ENCODE measurements around the gene OSBPL6.

The OSBPL6 gene

GRCh38 chr2:178199334-178199733 lies 5.0 kb downstream of the OSBPL6 start:
- no peak for DNase-seq

DNA sequence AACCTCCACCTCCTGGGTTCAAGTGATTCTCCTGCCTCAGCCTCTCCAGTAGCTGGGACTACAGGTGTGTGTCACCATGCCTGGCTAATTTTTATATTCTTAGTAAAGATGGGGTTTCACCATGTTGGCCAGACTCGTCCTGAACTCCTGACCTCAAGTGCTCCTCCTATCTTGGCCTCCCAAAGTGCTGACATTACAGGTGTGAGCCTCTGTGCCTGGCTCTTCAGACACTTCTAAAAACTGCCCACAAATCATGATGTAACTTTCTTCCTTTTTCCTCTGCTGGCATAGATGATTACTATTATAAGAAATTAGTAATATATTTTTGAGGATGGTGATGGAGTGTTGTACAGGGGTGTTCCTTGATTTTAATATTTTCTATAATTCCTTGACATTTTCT lies 6.0 kb downstream of the OSBPL6 start:
- DNase-seq: no peak

DNA sequence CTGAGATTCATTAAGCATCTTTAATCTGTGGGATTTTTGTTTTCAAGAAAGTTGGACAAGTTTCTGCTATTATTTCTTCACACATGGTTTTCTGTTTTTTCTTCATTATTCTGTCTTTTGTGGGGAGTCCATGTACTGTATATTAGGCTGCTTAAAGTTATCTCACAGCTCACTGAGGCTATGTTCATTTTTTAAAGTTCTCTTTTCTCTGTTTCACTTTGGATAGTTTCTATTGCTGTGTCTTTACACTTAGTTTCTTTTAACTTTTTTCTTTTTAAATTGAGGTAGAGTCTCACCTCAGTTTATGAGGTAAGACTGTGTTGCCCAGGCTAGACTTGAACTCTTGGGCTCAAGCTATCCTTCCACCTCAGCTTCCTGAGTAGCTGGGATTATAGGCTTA lies 8.6 kb downstream of the OSBPL6 start:
- DNase-seq: no peak

DNA sequence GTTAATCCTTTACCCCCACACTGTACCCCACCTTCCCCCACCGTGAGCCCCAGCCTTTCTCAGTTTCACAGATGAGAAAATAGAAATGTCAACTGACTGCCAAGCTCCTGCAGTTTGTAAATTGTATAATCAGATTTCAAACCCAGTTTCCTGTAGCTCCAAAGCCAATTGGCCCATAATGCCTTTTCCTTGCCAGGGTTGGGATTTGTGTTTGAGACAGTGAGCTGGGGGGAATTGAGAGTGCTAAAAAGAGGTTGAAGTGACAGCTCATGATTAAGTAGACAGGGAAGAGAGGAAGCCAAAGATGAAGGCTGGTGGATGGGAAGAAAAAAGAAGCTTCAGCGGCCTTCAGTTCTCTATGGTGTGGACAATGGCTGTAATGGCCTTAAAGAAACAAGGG lies 10.7 kb downstream of the OSBPL6 start:
- DNase-seq: no peak

DNA sequence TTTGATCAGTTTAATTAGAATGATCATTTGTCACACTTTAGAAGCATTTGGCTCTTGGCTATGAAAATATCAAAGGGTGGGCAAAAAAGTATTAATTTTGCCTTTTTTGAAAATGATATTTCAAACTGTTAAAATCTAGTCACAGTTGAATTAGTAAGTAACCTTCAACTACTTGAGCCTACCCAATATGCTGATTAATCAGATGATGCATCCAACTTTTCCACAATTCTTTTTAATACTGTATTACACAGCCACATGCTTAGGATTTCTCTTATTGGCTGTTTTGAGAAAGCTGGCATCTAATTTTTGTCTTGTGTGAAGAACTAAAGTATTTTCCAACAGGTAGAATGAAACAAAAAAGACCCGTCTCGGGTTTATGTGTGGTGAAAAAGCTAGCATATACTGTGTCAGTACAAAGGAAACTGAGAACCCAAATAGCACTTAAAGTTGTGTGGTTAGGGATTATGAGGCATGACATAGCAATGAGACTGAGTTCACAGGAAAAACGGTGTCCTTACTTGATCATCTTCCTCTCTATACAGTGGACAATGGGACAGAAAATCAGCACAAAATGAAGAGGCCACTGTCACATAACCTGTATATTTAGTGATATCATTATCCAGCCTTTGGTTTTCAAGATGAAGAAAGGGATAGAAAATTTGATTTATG lies 11.7 kb downstream of the OSBPL6 start:
- no peak for DNase-seq

GRCh38 chr2:178208336-178208735 lies 14.0 kb downstream of the OSBPL6 start:
- DNase-seq: no peak

GRCh38 chr2:178208817-178209216 lies 14.5 kb downstream of the OSBPL6 start:
- DNase-seq: no peak

DNA sequence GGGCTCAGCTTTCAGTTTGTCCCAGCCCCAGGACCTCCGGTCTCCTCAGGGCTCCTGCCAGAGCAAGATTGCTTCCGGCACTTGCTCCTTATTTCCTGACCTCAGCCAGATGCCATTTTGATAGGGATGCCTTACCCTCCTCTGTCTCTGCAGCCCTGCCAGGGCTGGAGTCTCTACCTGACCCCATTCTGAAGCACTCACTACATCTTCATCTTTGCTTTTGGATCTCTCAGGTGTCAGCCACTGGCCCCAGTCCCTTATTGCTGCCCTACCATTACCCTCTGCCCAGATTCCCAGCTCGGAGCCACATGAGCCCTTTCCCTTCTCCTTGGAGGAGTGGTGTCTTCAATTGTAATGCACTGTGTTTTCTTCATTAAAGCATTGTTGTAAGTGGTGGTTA lies 17.1 kb downstream of the OSBPL6 start:
- DNase-seq: no peak

- DNase-seq: no peak
These were observed 17.6 kb downstream of the OSBPL6 start for GRCh38 chr2:178211943-178212342.

DNA sequence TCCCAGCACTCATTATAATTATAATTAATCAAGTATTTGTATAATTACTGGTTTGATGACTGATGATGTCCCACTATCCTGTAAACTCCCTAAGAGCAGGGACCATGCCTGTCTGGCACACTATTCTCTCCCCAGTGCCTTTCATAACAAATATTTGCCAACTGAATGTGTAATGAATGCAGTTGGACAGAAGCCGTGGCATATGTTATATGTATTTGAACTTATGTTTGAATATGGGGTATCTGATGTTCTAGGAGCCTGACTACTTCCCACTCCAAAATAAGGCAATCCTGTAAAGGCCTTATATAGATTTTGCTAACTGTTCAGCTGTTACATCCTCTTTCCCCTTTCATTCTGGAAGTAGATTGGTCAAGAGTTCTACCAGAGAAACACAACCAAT lies 19.7 kb downstream of the OSBPL6 start:
- DNase-seq: no peak

DNA sequence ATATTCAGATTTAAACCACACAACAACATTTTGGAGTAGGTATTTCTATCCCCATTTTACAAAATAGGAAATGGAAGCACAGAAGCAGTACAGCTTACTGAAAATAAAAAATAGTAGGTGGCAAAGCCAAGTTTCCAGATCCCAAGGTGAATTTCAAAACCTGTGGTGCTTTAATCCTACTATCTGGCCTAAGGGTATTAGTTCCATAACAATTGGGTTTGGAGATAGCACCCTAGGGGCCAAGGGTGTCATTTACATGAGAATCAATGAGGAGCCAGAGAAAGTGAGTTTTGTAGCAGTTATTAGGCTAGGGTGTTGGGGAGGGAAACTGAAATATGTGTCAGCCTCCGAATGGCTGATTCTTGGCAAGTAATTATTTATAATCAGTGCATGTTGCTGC lies 24.9 kb downstream of the OSBPL6 start:
- DNase-seq: no peak

DNA sequence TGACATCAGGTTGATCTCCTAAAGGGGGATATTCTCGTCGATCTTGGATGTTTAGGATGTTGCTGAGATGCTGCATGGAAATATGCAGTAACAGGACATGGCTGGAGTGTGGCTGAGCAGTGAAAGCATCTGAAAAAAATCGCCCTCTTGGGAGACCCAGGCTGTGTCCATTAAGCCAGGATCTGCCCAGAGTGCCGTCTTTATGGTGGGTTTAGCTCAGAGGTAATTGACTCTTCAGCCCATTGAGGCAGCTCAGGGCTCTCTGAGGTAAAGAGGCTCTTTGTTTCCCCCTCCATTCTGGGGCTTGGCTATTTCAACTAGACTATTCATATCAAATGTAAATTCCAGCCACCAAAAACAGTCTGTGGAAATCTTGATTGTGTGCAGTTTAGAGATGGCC lies 26.5 kb downstream of the OSBPL6 start:
- no peak for DNase-seq

DNA sequence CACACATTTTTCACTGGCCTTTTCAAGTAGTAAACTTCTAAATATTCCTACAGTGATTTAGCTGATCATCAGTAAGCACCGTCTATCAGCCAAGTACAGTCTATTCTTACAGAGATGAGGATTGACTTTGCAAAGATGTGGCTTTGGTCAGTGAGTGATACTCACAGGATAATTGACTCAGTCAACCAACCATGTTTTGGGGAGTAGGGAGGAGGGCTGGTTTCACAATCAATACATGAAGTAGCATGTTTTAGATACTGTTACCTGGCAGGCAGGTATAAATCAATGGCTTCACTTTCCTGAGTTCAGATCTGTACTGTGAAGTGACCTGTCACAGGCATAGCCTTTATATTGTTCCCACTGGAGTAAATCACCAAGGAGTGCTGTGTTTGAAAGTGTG lies 27.2 kb downstream of the OSBPL6 start:
- DNase-seq: no peak

DNA sequence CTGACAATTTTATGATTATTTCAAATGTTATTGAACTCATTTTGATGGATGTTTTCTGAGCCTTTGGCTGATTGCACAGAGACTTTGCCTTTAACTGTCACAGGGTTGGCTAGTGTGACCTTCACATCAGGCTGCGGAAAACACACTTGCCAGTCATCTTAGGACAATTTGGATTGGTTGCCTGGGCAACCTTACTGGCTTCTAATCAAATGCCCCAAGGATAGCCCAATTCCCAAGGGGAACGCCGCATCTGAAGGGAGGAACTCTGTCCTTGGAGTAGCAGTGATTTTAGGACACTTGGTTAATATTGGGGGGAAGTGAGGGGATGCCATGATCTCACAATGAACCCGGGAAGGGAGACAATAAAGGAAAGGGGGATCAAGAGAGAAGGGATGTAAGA lies 29.5 kb downstream of the OSBPL6 start:
- no peak for DNase-seq

DNA sequence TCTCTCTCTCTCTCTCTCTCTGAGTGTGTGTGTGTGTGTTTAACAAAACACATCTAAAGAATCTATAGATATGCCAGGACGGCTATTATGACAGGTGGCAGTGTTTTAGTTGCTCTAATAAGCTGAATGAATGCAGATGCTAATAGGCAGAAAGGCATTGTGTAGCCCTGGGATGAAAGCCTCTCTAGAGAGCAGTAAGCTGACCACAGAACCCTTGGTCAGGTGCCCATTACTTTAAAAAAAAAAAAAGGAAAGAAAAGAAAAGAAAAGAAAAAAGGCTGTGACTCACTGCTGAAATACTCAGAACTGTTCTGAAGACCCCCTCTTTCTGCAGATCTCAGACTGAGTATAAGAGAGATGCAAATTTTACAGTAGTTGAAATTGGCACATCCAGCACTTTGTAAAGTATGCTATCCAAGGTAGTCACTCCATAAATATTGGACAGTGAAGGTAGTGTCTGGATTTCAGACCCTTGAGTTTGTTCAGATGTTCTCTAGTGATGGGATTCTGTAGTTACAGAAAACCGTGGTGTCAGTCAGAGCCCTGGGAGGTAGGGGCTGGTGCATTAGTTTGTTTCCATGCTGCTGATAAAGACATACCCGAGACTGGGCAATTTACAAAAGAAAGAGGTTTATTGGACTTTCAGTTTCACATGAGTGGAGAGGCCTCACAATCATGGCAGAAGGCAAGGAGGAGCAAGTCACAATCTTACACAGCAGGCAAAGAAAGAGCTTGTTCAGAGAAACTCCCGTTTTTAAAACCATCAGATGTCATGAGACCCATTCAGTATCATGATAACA lies 30.9 kb downstream of the OSBPL6 start:
- DNase-seq: no peak

GRCh38 chr2:178227187-178227586 lies 32.9 kb downstream of the OSBPL6 start:
- no peak for DNase-seq

- no peak for DNase-seq
These were observed 35.6 kb downstream of the OSBPL6 start for GRCh38 chr2:178229927-178230326.

- no peak for DNase-seq
These were observed 36.1 kb downstream of the OSBPL6 start for GRCh38 chr2:178230396-178230795.

DNA sequence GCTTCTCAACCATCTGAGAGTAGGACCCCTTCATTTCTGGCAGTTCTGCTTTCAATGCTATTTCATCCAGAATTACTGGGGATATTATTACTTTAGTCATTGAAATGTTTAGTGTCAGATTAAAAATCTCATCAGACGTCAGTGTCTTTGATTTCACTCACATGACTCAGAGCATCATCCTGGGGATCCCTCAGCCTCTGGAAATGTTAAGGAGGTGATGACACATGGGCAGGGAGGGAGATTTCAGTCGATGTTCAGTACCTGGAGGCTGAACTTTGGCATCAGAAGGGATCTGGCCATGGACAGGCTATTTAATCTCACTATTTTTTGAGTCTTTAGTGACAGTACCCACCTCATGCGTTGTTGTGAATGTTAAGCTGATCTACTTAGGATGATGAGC lies 39.1 kb downstream of the OSBPL6 start:
- no peak for DNase-seq

DNA sequence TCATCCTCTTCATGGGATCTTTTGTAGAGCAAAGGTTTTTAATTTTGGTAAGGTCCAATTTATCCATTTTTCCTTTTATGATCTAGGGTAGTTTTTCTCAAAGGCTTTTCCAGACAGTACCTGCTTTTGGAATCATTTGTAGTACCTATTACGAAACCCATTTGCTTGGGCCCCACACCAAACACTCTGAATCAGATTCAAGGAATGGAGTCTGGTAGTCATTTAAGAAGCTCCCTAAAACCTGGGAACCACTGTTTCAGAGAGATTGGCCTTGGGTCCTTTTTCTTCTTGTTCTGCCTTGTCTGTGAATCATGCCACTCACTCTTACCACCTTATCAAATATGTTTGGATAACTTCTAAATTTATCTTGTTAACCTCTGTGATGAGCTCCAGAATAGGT lies 40.3 kb downstream of the OSBPL6 start:
- DNase-seq: no peak

DNA sequence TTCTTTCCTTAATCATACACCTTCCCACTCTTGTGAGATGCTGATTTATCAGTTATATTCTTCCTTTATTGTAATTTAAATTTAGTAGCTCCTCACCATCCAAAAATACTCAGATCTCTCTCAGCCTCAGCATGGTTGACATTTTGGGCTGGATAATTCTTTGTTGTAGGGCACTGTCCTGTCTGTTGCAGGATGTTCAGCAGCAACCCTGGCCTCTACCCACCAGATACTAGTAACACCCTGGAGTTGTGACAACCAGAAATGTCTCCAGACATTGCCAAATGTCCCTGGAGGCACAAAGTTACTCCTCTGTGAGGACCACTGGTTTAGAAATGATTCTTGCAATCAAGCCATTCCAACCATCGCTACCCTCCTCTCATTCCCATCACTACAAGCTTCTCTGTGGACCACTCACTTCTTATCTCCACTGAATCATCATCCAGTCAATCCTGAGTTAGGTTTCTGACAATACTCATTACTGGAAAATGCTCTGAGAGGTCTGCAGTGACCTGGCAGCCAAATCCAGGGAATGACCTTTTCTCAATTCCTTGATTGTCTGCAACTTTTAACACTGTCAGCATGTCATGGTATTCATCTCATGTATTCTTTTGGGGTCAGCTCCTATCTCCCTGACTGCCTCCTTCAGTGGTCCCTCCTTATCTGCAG lies 43.3 kb downstream of the OSBPL6 start:
- no peak for DNase-seq

- no peak for DNase-seq
These were observed 43.8 kb downstream of the OSBPL6 start for GRCh38 chr2:178238154-178238521.

- no peak for DNase-seq
These were observed 44.4 kb downstream of the OSBPL6 start for GRCh38 chr2:178238750-178239149.

DNA sequence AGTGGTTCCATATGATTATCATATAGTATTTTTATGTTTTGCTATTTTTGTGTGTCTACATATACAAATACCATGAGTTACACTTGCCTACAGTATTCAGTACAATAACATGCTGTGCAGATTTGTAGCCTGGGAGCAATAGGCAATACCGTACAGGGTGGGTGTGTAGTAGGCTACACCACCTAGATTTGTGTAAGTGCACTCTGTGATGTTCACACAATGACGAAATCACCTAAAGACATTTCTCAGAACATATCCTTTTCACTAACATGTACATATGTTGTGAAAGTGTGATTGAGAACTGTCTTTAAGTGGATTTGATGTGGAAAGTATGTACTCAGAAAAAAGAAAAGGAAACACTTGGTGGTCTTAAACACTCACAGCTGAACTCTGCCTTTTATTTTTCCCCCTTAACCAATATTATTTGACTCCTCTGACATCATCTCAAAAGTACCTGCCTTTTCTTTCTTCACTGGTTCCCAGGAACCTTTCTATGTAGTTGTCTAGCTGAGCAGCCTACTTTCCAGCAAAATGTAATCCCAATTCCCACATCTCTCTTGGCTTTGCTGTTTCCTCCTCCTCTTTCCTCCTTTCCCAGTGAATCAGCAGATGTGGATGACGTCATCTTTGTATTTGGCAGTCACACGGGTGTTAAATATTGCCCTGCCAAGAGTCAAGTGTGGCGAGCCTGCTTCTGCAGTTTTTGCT lies 47.7 kb downstream of the OSBPL6 start:
- peak; percentile 73 for DNase-seq
